Cardiac muscle cell (in vitro differentiated cells and primary cell): ENCODE results near the gene MIOS. TPM values are rescaled to one million over a fixed set of nuclear protein-coding genes. Genes with fewer than 3 reads are reported as not detected.

Experiments
- DNase-seq, 2 donors: peaks; one replicate each; pipeline versions ENCODE4 v3.0.0 to v3.0.0-alpha.2; 2010 to 2017; ENCODE audit warnings: low read depth in 1 of 2, low spot score in 1 of 2
- H3K27ac ChIP-seq: fragments of 200-600 bp; sonication (generic); 2 replicates; pipeline ENCODE4 v1.5.1; 2016
- H3K27me3 ChIP-seq: fragments of 200-600 bp; sonication (generic); 2 replicates; pipeline ENCODE4 v1.6.0; 2016; ENCODE audit warnings: control low read depth
- H3K36me3 ChIP-seq: fragments of 200-600 bp; sonication (generic); 2 replicates; pipeline ENCODE4 v1.5.1; 2016; ENCODE audit warnings: control low read depth
- H3K4me1 ChIP-seq: fragments of 200-600 bp; sonication (generic); 2 replicates; pipeline ENCODE4 v1.8.1; 2017; ENCODE audit warnings: low read depth, mild to moderate bottlenecking, mixed run types
- H3K4me3 ChIP-seq: fragments of 200-600 bp; sonication (generic); 2 replicates; pipeline ENCODE4 v1.5.1; 2016; ENCODE audit warnings: mild to moderate bottlenecking
- H3K9me3 ChIP-seq: fragments of 200-600 bp; sonication (generic); 2 replicates; pipeline ENCODE4 v1.5.1; 2017; ENCODE audit warnings: low read depth, mild to moderate bottlenecking, control low read depth
- polyA plus RNA-seq: library from polyadenylated mRNA; unstranded; fragments of >200 nt; fragmentation: Nextera tagmentation; extraction: Ambion mirVana; gene quantifications from 2 replicates; pipeline ENCODE4 v1.2.1, GENCODE V29; 2016
- total RNA-seq: library from RNA; depleted of rRNA; stranded (reverse); fragments of >200 nt; gene quantifications from 2 replicates; pipeline ENCODE4 v1.2.3, GENCODE V29; 2016
- TF ChIP-seq, protein P1 (sequence below): IDR thresholded peaks from 2 replicates; pipeline ENCODE4 v1.5.1; 2012; ENCODE audit warnings: low read depth, mild to moderate bottlenecking, low read length

The MIOS gene
- total and polyA plus RNA-seq, 2 experiments from 2014 or later = 18.1 to 32.6 TPM

DNA sequence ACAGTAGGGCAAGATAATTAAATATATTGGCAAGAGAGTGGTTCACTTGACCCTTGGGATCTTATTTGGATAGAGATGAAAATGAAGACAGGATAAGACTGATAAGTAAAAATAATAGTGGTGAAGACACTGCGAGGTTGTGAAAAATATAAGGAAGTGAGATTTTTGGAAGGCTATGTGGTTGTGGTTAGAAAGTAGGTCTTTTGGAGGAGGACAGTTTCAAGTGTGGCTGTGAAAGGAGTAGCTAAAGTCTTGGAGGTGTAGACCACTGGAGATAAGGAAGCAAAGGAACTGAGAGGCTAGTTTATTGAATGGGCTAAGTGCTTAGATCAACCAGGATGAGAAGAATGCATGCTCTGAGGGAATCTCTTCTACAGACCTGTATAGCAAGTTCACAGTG lies 11.2 kb downstream of the MIOS start:
- Histone ChIP-seq H3K4me1 (no peaks in the 10 kb centered on the region), H3K4me3 (no peak overlapping the region), H3K27ac (no peak overlapping the region), H3K9me3 (no peaks in the 10 kb centered on the region), H3K36me3 (peaks cover 5% of the 10 kb centered on the region), H3K27me3 (no peaks in the 10 kb centered on the region)
- TF ChIP-seq, protein P1, sequence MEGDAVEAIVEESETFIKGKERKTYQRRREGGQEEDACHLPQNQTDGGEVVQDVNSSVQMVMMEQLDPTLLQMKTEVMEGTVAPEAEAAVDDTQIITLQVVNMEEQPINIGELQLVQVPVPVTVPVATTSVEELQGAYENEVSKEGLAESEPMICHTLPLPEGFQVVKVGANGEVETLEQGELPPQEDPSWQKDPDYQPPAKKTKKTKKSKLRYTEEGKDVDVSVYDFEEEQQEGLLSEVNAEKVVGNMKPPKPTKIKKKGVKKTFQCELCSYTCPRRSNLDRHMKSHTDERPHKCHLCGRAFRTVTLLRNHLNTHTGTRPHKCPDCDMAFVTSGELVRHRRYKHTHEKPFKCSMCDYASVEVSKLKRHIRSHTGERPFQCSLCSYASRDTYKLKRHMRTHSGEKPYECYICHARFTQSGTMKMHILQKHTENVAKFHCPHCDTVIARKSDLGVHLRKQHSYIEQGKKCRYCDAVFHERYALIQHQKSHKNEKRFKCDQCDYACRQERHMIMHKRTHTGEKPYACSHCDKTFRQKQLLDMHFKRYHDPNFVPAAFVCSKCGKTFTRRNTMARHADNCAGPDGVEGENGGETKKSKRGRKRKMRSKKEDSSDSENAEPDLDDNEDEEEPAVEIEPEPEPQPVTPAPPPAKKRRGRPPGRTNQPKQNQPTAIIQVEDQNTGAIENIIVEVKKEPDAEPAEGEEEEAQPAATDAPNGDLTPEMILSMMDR = no peak
- no peak for DNase-seq

DNA sequence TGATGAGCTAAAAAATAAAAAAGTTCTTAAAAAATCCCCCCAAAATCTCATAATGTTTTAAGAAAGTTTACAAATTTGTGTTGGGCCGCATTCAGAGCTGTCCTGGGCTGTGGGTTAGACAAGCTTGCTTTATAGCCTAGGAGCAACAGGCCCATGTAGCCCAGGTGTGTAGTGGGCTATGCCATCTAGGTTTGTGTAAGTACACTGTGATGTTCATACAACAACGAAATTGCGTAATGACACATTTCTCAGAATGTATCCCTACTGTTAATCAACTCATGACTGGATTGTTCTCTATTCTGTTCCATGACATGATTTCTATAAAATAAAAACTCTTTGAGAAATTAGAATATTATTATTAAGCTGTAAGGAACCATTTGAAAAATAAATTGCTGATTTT lies 13.0 kb downstream of the MIOS start:
- H3K27me3 ChIP-seq = no peaks in the 10 kb centered on the region
- no peak overlapping the region for H3K4me3 ChIP-seq
- no peaks in the 10 kb centered on the region for H3K4me1 ChIP-seq
- H3K36me3 ChIP-seq = peaks cover under 1% of the 10 kb centered on the region
- no peak overlapping the region for H3K27ac ChIP-seq
- no peaks in the 10 kb centered on the region for H3K9me3 ChIP-seq
- TF ChIP-seq, protein P1 = no peak
- DNase-seq = no peak

DNA sequence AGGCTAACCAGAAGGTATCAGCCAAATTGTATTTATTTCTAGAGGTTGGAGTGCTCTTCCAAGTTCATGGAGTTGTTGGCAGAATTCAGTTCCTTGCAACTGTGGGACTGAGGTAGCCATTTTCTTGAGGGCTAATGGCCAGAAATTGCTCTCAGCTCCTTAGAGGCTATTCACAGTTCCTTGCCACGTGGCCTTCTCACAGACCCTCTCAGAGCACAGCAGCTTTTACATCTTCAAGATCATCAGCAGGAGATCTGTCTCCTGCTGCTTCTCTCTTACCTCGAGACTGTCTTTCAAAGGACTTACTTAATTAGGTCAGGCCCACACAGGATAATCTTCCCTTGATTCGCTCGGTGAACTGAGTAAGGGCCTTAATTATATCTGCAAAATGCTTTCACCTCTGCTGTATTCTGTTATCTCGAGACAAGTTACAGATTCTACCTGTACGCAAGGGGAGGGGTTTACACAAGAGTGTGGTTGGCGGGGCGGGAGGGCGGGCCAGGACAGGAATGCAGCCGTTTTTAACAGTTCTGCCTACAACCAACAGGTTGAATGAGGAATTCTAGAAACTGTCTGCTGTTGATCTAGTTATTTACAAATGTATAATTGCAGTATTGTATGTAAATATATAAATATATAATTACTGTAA lies 15.0 kb downstream of the MIOS start:
- Histone ChIP-seq H3K27me3 (no peaks in the 10 kb centered on the region), H3K9me3 (no peaks in the 10 kb centered on the region), H3K27ac (no peak overlapping the region), H3K36me3 (no peaks in the 10 kb centered on the region), H3K4me1 (no peaks in the 10 kb centered on the region), H3K4me3 (no peak overlapping the region)
- no peak for DNase-seq
- TF ChIP-seq, protein P1 = no peak

DNA sequence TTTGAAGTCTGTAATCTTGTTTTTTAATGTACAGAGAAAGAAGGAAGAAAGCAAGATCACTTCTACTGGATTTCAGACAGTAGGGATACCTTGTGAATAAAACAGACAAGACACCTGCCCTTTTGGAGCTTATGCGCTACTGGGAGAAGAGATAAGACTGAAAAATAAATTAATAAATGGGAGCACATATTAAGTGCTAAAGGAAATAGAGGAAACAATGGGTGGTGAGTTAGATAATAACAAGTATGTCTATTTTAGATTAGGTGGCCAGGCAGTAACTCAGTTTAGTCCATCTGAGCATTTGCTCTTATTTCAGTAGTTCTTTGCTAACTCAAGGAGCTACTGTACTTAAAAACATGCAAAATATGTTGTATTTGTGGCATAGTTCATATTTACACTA lies 15.9 kb downstream of the MIOS start:
- TF ChIP-seq, protein P1 = no peak
- H3K4me3 ChIP-seq = no peak overlapping the region
- no peak for DNase-seq
- no peaks in the 10 kb centered on the region for H3K9me3 ChIP-seq
- H3K4me1 ChIP-seq = no peaks in the 10 kb centered on the region
- no peaks in the 10 kb centered on the region for H3K36me3 ChIP-seq
- no peaks in the 10 kb centered on the region for H3K27me3 ChIP-seq
- H3K27ac ChIP-seq = no peak overlapping the region

DNA sequence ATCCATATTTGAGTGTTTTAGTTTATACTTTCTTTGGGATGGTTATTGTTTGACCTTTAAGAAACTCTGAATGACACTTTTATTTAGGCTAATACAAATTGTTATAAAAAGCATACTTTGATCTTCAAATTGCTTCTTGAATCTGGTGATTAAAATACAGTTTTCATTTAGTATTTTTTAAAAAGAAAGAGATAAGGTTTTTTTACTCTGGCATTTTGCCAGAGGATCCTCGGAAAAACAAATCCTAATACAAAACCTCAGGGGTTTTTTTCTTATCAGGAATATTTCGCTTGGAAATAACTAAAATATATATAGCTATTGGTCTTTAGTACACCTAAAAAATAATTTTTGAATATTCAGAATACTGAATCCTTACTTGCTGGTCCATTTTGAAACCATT lies 17.0 kb downstream of the MIOS start:
- no peak for DNase-seq
- no peaks in the 10 kb centered on the region for H3K27me3 ChIP-seq
- no peak overlapping the region for H3K27ac ChIP-seq
- no peaks in the 10 kb centered on the region for H3K9me3 ChIP-seq
- TF ChIP-seq, protein P1 = no peak
- no peak overlapping the region for H3K4me3 ChIP-seq
- H3K36me3 ChIP-seq = no peaks in the 10 kb centered on the region
- no peaks in the 10 kb centered on the region for H3K4me1 ChIP-seq

DNA sequence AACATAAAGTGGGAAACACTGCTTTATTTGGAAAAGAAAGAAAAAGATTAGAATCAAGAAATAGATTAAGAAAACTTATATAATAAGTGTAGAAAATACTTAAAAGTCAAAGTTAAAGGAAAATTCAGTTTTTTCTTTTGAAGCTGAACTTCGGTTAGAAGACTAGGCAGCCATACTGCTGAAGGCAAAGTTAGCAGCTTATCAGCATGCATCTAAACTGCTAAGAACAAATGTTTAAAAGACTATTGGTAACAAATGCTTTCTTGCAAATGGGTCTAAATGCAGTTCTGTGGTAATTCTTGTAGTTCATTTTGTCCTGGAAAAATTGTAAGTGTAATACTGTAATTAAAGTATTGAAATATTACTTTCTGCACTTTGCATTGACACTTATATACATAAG lies 18.0 kb downstream of the MIOS start:
- no peak for DNase-seq
- H3K27ac ChIP-seq = no peak overlapping the region
- H3K36me3 ChIP-seq = no peaks in the 10 kb centered on the region
- H3K27me3 ChIP-seq = no peaks in the 10 kb centered on the region
- H3K4me3 ChIP-seq = no peak overlapping the region
- no peaks in the 10 kb centered on the region for H3K9me3 ChIP-seq
- TF ChIP-seq, protein P1 = no peak
- no peaks in the 10 kb centered on the region for H3K4me1 ChIP-seq
